Nephron progenitor cell (in vitro differentiated cells): Measurements from ENCODE around the gene GRM8.

Experiments used
- DNase-seq: peaks from one replicate; pipeline ENCODE4 v3.0.0; 2021
- H3K27ac Mint-ChIP-seq: 2 replicates; pipeline ENCODE4 v1.8.0; 2021; ENCODE audit warnings: mild to moderate bottlenecking, moderate library complexity, mixed read lengths
- H3K27me3 Mint-ChIP-seq: 2 replicates; pipeline ENCODE4 v1.8.0; 2021; ENCODE audit warnings: mild to moderate bottlenecking, low read depth, mixed read lengths; ENCODE audit not compliant: poor library complexity
- H3K36me3 Mint-ChIP-seq: 2 replicates; pipeline ENCODE4 v1.8.0; 2021; ENCODE audit warnings: low read depth, mixed read lengths
- H3K4me1 Mint-ChIP-seq: 2 replicates; pipeline ENCODE4 v1.8.0; 2021; ENCODE audit warnings: mixed read lengths
- H3K4me3 Mint-ChIP-seq: 2 replicates; pipeline ENCODE4 v1.8.0; 2021; ENCODE audit warnings: mild to moderate bottlenecking, moderate library complexity, mixed read lengths
- H3K9me3 Mint-ChIP-seq: 2 replicates; pipeline ENCODE4 v1.8.0; 2021; ENCODE audit warnings: mild to moderate bottlenecking, moderate library complexity, mixed read lengths
- CTCF ChIP-seq: fragments of 200-600 bp; sonication (generic); IDR thresholded peaks from 2 replicates; pipeline ENCODE4 v1.5.0; 2021; ENCODE audit warnings: antibody characterized with exemption

The GRM8 gene

GRCh38 chr7:127066974-127067373 lies 185.8 kb downstream of the GRM8 start:
- Mint-ChIP-seq H3K36me3 (no peaks in the 10 kb centered on the region), H3K27ac (no peak overlapping the region), H3K27me3 (no peaks in the 10 kb centered on the region), H3K9me3 (peaks cover 22% of the 10 kb centered on the region), H3K4me1 (no peaks in the 10 kb centered on the region), H3K4me3 (no peak overlapping the region)
- DNase-seq = no peak
- peak; percentile 14 for TF ChIP-seq CTCF

- Mint-ChIP-seq H3K9me3 (peaks cover 19% of the 10 kb centered on the region), H3K4me3 (no peak overlapping the region), H3K27me3 (no peaks in the 10 kb centered on the region), H3K4me1 (no peaks in the 10 kb centered on the region), H3K27ac (no peak overlapping the region), H3K36me3 (no peaks in the 10 kb centered on the region)
- no peak for TF ChIP-seq CTCF
- no peak for DNase-seq
Observed at GRCh38 chr7:127059475-127059874, 193.3 kb downstream of the GRM8 start.

- no peak overlapping the region for H3K27ac Mint-ChIP-seq
- DNase-seq = no peak
- H3K27me3 Mint-ChIP-seq = no peaks in the 10 kb centered on the region
- H3K9me3 Mint-ChIP-seq = peaks cover 8% of the 10 kb centered on the region
- no peaks in the 10 kb centered on the region for H3K36me3 Mint-ChIP-seq
- no peak overlapping the region for H3K4me3 Mint-ChIP-seq
- H3K4me1 Mint-ChIP-seq = no peaks in the 10 kb centered on the region
- no peak for TF ChIP-seq CTCF
Observed at GRCh38 chr7:127057918-127058317, 194.8 kb downstream of the GRM8 start.

- peaks cover 9% of the 10 kb centered on the region for H3K4me1 Mint-ChIP-seq
- H3K4me3 Mint-ChIP-seq = no peak overlapping the region
- no peaks in the 10 kb centered on the region for H3K36me3 Mint-ChIP-seq
- TF ChIP-seq CTCF = no peak
- H3K27ac Mint-ChIP-seq = no peak overlapping the region
- H3K9me3 Mint-ChIP-seq = no peaks in the 10 kb centered on the region
- no peak for DNase-seq
- H3K27me3 Mint-ChIP-seq = no peaks in the 10 kb centered on the region
Observed at GRCh38 chr7:127056202-127056601, 196.5 kb downstream of the GRM8 start.

- H3K36me3 Mint-ChIP-seq = no peaks in the 10 kb centered on the region
- H3K27me3 Mint-ChIP-seq = no peaks in the 10 kb centered on the region
- no peak for DNase-seq
- H3K4me3 Mint-ChIP-seq = no peak overlapping the region
- H3K27ac Mint-ChIP-seq = no peak overlapping the region
- H3K9me3 Mint-ChIP-seq = no peaks in the 10 kb centered on the region
- no peak for TF ChIP-seq CTCF
- peaks cover 6% of the 10 kb centered on the region for H3K4me1 Mint-ChIP-seq
Observed at GRCh38 chr7:127047521-127047920, 205.2 kb downstream of the GRM8 start.

- H3K4me1 Mint-ChIP-seq = no peaks in the 10 kb centered on the region
- peaks cover 9% of the 10 kb centered on the region for H3K27me3 Mint-ChIP-seq
- no peak overlapping the region for H3K4me3 Mint-ChIP-seq
- H3K27ac Mint-ChIP-seq = no peak overlapping the region
- DNase-seq = no peak
- no peak for TF ChIP-seq CTCF
- no peaks in the 10 kb centered on the region for H3K36me3 Mint-ChIP-seq
- peaks cover 3% of the 10 kb centered on the region for H3K9me3 Mint-ChIP-seq
Observed at GRCh38 chr7:127041689-127042452, 210.9 kb downstream of the GRM8 start.
